A549 (cell line): ENCODE measurements around the gene HECTD3. TPM values are rescaled to one million over a fixed set of nuclear protein-coding genes. Genes with fewer than 3 reads are reported as not detected.

ENCODE experiments used
- ATAC-seq, 2 experiments: fragments of 200-7000 bp in 1 of 2; fragments of >200 bp in 1 of 2; cut with Nextera tagmentation in 1 of 2; cut with Tn5 transposase in 1 of 2; 3 replicates each; pipeline versions ENCODE4 v1.8.0 to v1.9.1; 2018 to 2020; ENCODE audit warnings: mild to moderate bottlenecking in 1 of 2, moderate library complexity in 1 of 2
- CTCF ChIA-PET: fragments of 300-600 bp; sonication (Branson Sonifier 250); formaldehyde crosslinking; extraction: SDS; loops from one replicate; lab custom pipeline; 2021; ENCODE audit warnings: antibody characterized with exemption, inconsistent platforms; lab: Yijun Ruan, JAX
- POLR2A ChIA-PET: fragments of 350-600 bp; formaldehyde crosslinking; extraction: SDS; loops from one replicate; lab custom pipeline; 2021; ENCODE audit warnings: antibody characterized with exemption, inconsistent platforms; lab: Yijun Ruan, JAX
- DNase-seq, 2 experiments: peaks; one replicate each; pipeline versions ENCODE4 v3.0.0 to v3.0.0-alpha.2; 2011 to 2016; ENCODE audit warnings: low read depth in 1 of 2, low spot score in 1 of 2
- FAIRE-seq: peaks from 2 replicates; lab custom pipeline; 2011; peaks lifted over from hg19 to GRCh38; lab: Jason Lieb, UNC
- H3K27ac ChIP-seq, 2 experiments: fragments of >200 bp; sonication (Bioruptor Twin); formaldehyde crosslinking; 3 replicates each; pipeline ENCODE4 v1.5.1; 2016 to 2017
- H3K4me1 ChIP-seq: fragments of >200 bp; sonication (Bioruptor Twin); formaldehyde crosslinking; 3 replicates; pipeline ENCODE4 v1.6.1; 2016
- H3K4me2 ChIP-seq: fragments of >200 bp; sonication (Bioruptor Twin); formaldehyde crosslinking; 3 replicates; pipeline ENCODE4 v1.6.1; 2016
- H3K4me3 ChIP-seq: fragments of >200 bp; sonication (Bioruptor Twin); formaldehyde crosslinking; 3 replicates; pipeline ENCODE4 v1.5.1; 2016
- H3K9me3 ChIP-seq: fragments of >200 bp; sonication (Bioruptor Twin); formaldehyde crosslinking; 3 replicates; pipeline ENCODE4 v1.6.1; 2016
- BCL3 ChIP-seq: fragments of >200 bp; sonication (Bioruptor Twin); formaldehyde crosslinking; IDR thresholded peaks from 3 replicates; pipeline ENCODE4 v1.6.1; 2016
- BHLHE40 ChIP-seq: IDR thresholded peaks from 2 replicates; pipeline ENCODE4 v1.6.1; 2012; ENCODE audit warnings: low read depth, low read length, inconsistent platforms
- CBX2 ChIP-seq: fragments of 200-600 bp; sonication (generic); IDR thresholded peaks from 2 replicates; pipeline ENCODE4 v1.6.1; 2016; ENCODE audit warnings: low read depth, mild to moderate bottlenecking, borderline replicate concordance
- CHD2 ChIP-seq: fragments of 150-350 bp; IDR thresholded peaks from 2 replicates; pipeline ENCODE4 v1.6.1; 2014; ENCODE audit warnings: low read length; ENCODE audit not compliant: partially characterized antibody
- CTCF ChIP-seq: fragments of >200 bp; sonication (Bioruptor Twin); formaldehyde crosslinking; IDR thresholded peaks from 3 replicates; pipeline ENCODE4 v1.5.1; 2016
- E2F6 ChIP-seq: IDR thresholded peaks from 2 replicates; pipeline ENCODE4 v1.6.1; 2012; ENCODE audit warnings: low read depth, borderline replicate concordance
- EHF ChIP-seq: fragments of 250-450 bp; sonication (Bioruptor Pico); IDR thresholded peaks from 2 replicates; pipeline ENCODE4 v1.5.0; 2020; ENCODE audit warnings: mild to moderate bottlenecking
- ESRRA ChIP-seq: fragments of 150-350 bp; IDR thresholded peaks from 2 replicates; pipeline ENCODE4 v1.6.1; 2014; ENCODE audit warnings: mild to moderate bottlenecking, low read length, borderline replicate concordance
- FOSB ChIP-seq: fragments of 250-450 bp; sonication (Bioruptor Pico); IDR thresholded peaks from 2 replicates; pipeline ENCODE4 v1.5.0; 2020; ENCODE audit warnings: mild to moderate bottlenecking, moderate library complexity
- FOXS1 ChIP-seq: fragments of 250-450 bp; sonication (Bioruptor Pico); IDR thresholded peaks from 2 replicates; pipeline ENCODE4 v1.5.0; 2020; ENCODE audit warnings: mild to moderate bottlenecking, moderate library complexity
- GATA3 ChIP-seq: IDR thresholded peaks from 2 replicates; pipeline ENCODE4 v1.6.1; 2012; ENCODE audit warnings: borderline replicate concordance
- HDAC2 ChIP-seq: fragments of 200-600 bp; sonication (generic); IDR thresholded peaks from 2 replicates; pipeline ENCODE4 v1.6.1; 2016
- HES2 ChIP-seq: fragments of >200 bp; sonication (Bioruptor Twin); formaldehyde crosslinking; IDR thresholded peaks from 2 replicates; pipeline ENCODE4 v1.6.1; 2016
- HEYL ChIP-seq: fragments of 250-450 bp; sonication (Bioruptor Pico); IDR thresholded peaks from 2 replicates; pipeline ENCODE4 v1.8.0; 2021; ENCODE audit warnings: mild to moderate bottlenecking, moderate library complexity
- HOXB13 ChIP-seq: fragments of 250-450 bp; sonication (Bioruptor Pico); IDR thresholded peaks from 2 replicates; pipeline ENCODE4 v1.5.0; 2020; ENCODE audit warnings: low read depth, mild to moderate bottlenecking, moderate library complexity
- JUN ChIP-seq, 2 experiments: fragments of >200 bp; sonication (Bioruptor Twin); formaldehyde crosslinking; IDR thresholded peaks; 2 replicates in 1 of 2; 3 replicates in 1 of 2; pipeline ENCODE4 v1.6.1; 2016 to 2017
- MAX ChIP-seq: IDR thresholded peaks from 2 replicates; pipeline ENCODE4 v1.6.1; 2012
- MAZ ChIP-seq: fragments of 150-350 bp; IDR thresholded peaks from 2 replicates; pipeline ENCODE4 v1.6.1; 2014; ENCODE audit warnings: antibody characterized with exemption, low read depth, low read length, borderline replicate concordance
- MYC ChIP-seq: IDR thresholded peaks from 2 replicates; pipeline ENCODE4 v1.6.1; 2012; ENCODE audit warnings: mild to moderate bottlenecking, inconsistent platforms, low read length, improper control_type of control experiment, borderline replicate concordance
- NR3C1 ChIP-seq: fragments of >200 bp; sonication (Bioruptor Twin); formaldehyde crosslinking; IDR thresholded peaks from 3 replicates; pipeline ENCODE4 v1.6.1; 2017
- PBX3 ChIP-seq: IDR thresholded peaks from 2 replicates; pipeline ENCODE4 v1.6.1; 2012
- POLR2A ChIP-seq: IDR thresholded peaks from 2 replicates; pipeline ENCODE4 v1.6.1; 2012; ENCODE audit warnings: mild to moderate bottlenecking, low read length
- RAD21 ChIP-seq, 2 experiments: fragments of >200 bp in 1 of 2; sonication (Bioruptor Twin) in 1 of 2; formaldehyde crosslinking in 1 of 2; IDR thresholded peaks in 1 of 2; conservative IDR thresholded peaks in 1 of 2; 2 replicates in 1 of 2; 3 replicates in 1 of 2; pipeline ENCODE4 v1.6.1; 2012 to 2018; ENCODE audit warnings: inconsistent platforms in 1 of 2
- SMC3 ChIP-seq: fragments of >200 bp; sonication (Bioruptor Twin); formaldehyde crosslinking; IDR thresholded peaks from 3 replicates; pipeline ENCODE4 v1.6.1; 2018; ENCODE audit warnings: inconsistent platforms
- TP53 ChIP-seq: fragments of 250-450 bp; sonication (Bioruptor Pico); IDR thresholded peaks from 2 replicates; pipeline ENCODE4 v1.5.0; 2021; ENCODE audit warnings: mild to moderate bottlenecking, moderate library complexity
- USF2 ChIP-seq: fragments of 450-650 bp; IDR thresholded peaks from 2 replicates; pipeline ENCODE4 v1.6.1; 2014; ENCODE audit warnings: antibody characterized with exemption
- ZC3H11A ChIP-seq: fragments of 450-650 bp; IDR thresholded peaks from 2 replicates; pipeline ENCODE4 v1.6.1; 2014; ENCODE audit warnings: antibody characterized with exemption, mild to moderate bottlenecking
- ZSCAN20 ChIP-seq: fragments of 250-450 bp; sonication (Bioruptor Pico); IDR thresholded peaks from 2 replicates; pipeline ENCODE4 v1.8.0; 2022; ENCODE audit warnings: mild to moderate bottlenecking, moderate library complexity
- WGBS: methylation state at CpG from one replicate; pipeline ENCODE4 v1.1.6; 2017; ENCODE audit errors: missing lambda C conversion rate; 5-methylcytosine and 5-hydroxymethylcytosine counted together
- polyA plus RNA-seq, 4 experiments: library from polyadenylated mRNA; depleted of rRNA in 3 of 4; stranded (reverse); fragments of >200 nt; fragmentation: RNase III in 1 of 4; extraction: RNeasy Plus Mini Kit Qiagen cat#74134 plus additional on column Dnase treatment in 1 of 4; gene quantifications; 2 replicates in 3 of 4; 3 replicates in 1 of 4; pipeline ENCODE4 v1.2.3, GENCODE V29; 2011 to 2017

The HECTD3 gene
- polyA plus RNA-seq, 2 of the 4 experiments (the other 2 are of a cell fraction) = 19.6 to 24.2 TPM

GRCh38 chr1:45044916-45045315 is 33.8 kb upstream of the HECTD3 start:
- no peak for TF ChIP-seq SMC3
- TF ChIP-seq RAD21 (conservative IDR thresholded peaks at IDR 0.05 in 1 of 2, IDR thresholded peaks at IDR 0.05 in 1 of 2) = no peak
- TF ChIP-seq BCL3 = no peak
- no peak for TF ChIP-seq HDAC2
- TF ChIP-seq ZSCAN20 (CRISPR knock-in tag) = no peak
- TF ChIP-seq EHF = no peak
- no peak for TF ChIP-seq MAZ
- no peak for TF ChIP-seq HEYL
- TF ChIP-seq, all 56 proteins: peak for 0
- DNase-seq (no peak), FAIRE-seq (no peak), ATAC-seq (no peak)
- no peaks in the 10 kb centered on the region; the same call in 2 of the 3 replicates for H3K9me3 ChIP-seq
- H3K4me3 ChIP-seq = no peak overlapping the region
- H3K4me2 ChIP-seq = no peak overlapping the region
- no peak overlapping the region for H3K27ac ChIP-seq
- POLR2A ChIA-PET = no interaction called here
- no peaks in the 10 kb centered on the region for H3K4me1 ChIP-seq
- WGBS = 56% methylated on average over 1 of the region's 1 CpG
- CTCF ChIA-PET = no interaction called here

- Histone ChIP-seq H3K9me3 (no peaks in the 10 kb centered on the region; the same call in 2 of the 3 replicates), H3K4me1 (peaks cover 1% of the 10 kb centered on the region; the same call in 1 of the 3 replicates), H3K4me2 (no peak overlapping the region), H3K4me3 (no peak overlapping the region), H3K27ac (no peak overlapping the region)
- TF ChIP-seq FOXS1 (no peak), USF2 (no peak), ZC3H11A (no peak), TP53 (CRISPR knock-in tag) (no peak)
- ChIA-PET POLR2A (no interaction called here), CTCF (interaction anchor here (0.9 kb wide), 1 partner anchor 257 kb away, joined by 5 read pairs; no protein-coding TSS in a partner anchor)
- no peak for FAIRE-seq
- no peak for DNase-seq
- 64% methylated on average over 5 of the region's 5 CpGs for WGBS
- no peak for ATAC-seq
These were observed 32.0 kb upstream of the HECTD3 start for GRCh38 chr1:45043094-45043493.

- H3K4me1 ChIP-seq = peaks cover 11% of the 10 kb centered on the region; the same call in 2 of the 3 replicates
- H3K9me3 ChIP-seq = no peaks in the 10 kb centered on the region
- H3K4me3 ChIP-seq = no peak overlapping the region
- ChIA-PET CTCF (interaction anchor here (2.9 kb wide), 1 partner anchor 260 kb away, joined by 10 read pairs; no protein-coding TSS in a partner anchor), POLR2A (no interaction called here)
- no peak for TF ChIP-seq FOSB (CRISPR knock-in tag)
- no peak for TF ChIP-seq GATA3
- no peak for TF ChIP-seq HES2
- TF ChIP-seq E2F6 = no peak
- TF ChIP-seq POLR2A = no peak
- no peak for TF ChIP-seq CBX2
- TF ChIP-seq JUN (IDR thresholded peaks at IDR 0.05) = no peak
- no peak for TF ChIP-seq CTCF
- no peak for TF ChIP-seq BHLHE40
- TF ChIP-seq RAD21 (conservative IDR thresholded peaks at IDR 0.05 in 1 of 2, IDR thresholded peaks at IDR 0.05 in 1 of 2) = no peak
- no peak for TF ChIP-seq TP53 (CRISPR knock-in tag)
- no peak for TF ChIP-seq HOXB13
- TF ChIP-seq NR3C1 = no peak
- no peak for TF ChIP-seq CHD2
- TF ChIP-seq USF2 = no peak
- TF ChIP-seq PBX3 = no peak
- TF ChIP-seq MAX = no peak
- no peak for TF ChIP-seq ESRRA
- no peak for TF ChIP-seq MYC
- no peak for FAIRE-seq
- no peak for ATAC-seq
- no peak for DNase-seq
- WGBS = 84% methylated on average over 5 of the region's 5 CpGs
- no peak overlapping the region for H3K4me2 ChIP-seq
- no peak overlapping the region for H3K27ac ChIP-seq
These were observed 29.2 kb upstream of the HECTD3 start for GRCh38 chr1:45040297-45040696.
